Measurements from ENCODE around the gene ATP6V1A.

DNA sequence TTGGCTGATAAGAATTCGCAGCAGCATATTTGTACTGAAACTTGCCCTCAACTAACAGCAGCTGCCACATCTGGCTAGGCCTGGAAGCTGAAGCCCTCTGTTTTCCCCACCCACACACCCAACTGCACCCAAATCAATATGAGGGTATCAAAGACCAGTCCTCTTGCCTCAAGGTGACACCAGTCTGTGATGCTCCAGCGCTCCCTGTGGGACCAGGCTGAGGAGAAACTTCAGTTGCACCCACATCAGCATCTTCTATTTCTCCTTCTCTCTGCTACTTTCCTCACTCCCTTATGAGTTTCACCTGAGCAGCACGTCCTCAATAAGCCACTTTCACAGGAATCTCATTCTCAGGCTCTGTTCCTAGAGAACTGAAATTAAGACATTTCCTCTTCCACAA lies 73.0 kb downstream of the ATP6V1A start:
- TF ChIP-seq, protein P1, sequence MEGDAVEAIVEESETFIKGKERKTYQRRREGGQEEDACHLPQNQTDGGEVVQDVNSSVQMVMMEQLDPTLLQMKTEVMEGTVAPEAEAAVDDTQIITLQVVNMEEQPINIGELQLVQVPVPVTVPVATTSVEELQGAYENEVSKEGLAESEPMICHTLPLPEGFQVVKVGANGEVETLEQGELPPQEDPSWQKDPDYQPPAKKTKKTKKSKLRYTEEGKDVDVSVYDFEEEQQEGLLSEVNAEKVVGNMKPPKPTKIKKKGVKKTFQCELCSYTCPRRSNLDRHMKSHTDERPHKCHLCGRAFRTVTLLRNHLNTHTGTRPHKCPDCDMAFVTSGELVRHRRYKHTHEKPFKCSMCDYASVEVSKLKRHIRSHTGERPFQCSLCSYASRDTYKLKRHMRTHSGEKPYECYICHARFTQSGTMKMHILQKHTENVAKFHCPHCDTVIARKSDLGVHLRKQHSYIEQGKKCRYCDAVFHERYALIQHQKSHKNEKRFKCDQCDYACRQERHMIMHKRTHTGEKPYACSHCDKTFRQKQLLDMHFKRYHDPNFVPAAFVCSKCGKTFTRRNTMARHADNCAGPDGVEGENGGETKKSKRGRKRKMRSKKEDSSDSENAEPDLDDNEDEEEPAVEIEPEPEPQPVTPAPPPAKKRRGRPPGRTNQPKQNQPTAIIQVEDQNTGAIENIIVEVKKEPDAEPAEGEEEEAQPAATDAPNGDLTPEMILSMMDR (IDR thresholded peaks at IDR 0.05; ENCODE audit: borderline replicate concordance, extremely low read depth, low read length, poor library complexity, severe bottlenecking): no peak
- TF ChIP-seq EZH2 (IDR thresholded peaks at IDR 0.05; ENCODE audit: borderline replicate concordance, low read depth, low read length, severe bottlenecking): no peak

Measured in DND-41 (cell line).